Calu3 (cell line): ENCODE data around the gene POMT2. TPM values are rescaled to one million over a fixed set of nuclear protein-coding genes. Genes with fewer than 3 reads are reported as not detected.
"Not testable (repeated sequence)": the region's sequence is repeated elsewhere in the genome, so short reads cannot be mapped to it uniquely, and the experiment has no call there.

Experiments used
- BruUV-seq: library from RNA; stranded (reverse); fragments of 400-500 nt; replicated peaks from 2 replicates; lab custom pipeline; 2021; lab: Mats Ljungman, UMichigan
- CTCF ChIA-PET: fragments of 300-600 bp; sonication (Branson Sonifier 250); formaldehyde crosslinking; loops from one replicate; lab custom pipeline; 2022; ENCODE audit warnings: antibody characterized with exemption; lab: Charles Lee
- DNase-seq: peaks from one replicate; pipeline ENCODE4 v3.0.0; 2022
- H3K27ac Mint-ChIP-seq: one replicate; pipeline ENCODE4 v1.8.0; 2022; ENCODE audit warnings: mixed read lengths; ENCODE audit not compliant: unreplicated experiment
- H3K27me3 Mint-ChIP-seq: one replicate; pipeline ENCODE4 v1.8.0; 2022; ENCODE audit warnings: mixed read lengths; ENCODE audit not compliant: unreplicated experiment
- H3K36me3 Mint-ChIP-seq: one replicate; pipeline ENCODE4 v1.8.0; 2022; ENCODE audit warnings: mild to moderate bottlenecking, moderate library complexity, mixed read lengths; ENCODE audit not compliant: insufficient read depth, unreplicated experiment
- H3K4me1 Mint-ChIP-seq: one replicate; pipeline ENCODE4 v1.8.0; 2022; ENCODE audit warnings: mild to moderate bottlenecking, low read depth, mixed read lengths; ENCODE audit not compliant: unreplicated experiment
- H3K4me3 Mint-ChIP-seq: one replicate; pipeline ENCODE4 v1.8.0; 2022; ENCODE audit warnings: mild to moderate bottlenecking, low read depth, moderate library complexity, mixed read lengths; ENCODE audit not compliant: unreplicated experiment
- H3K9me3 Mint-ChIP-seq: one replicate; pipeline ENCODE4 v1.8.0; 2022; ENCODE audit warnings: low read depth, mixed read lengths; ENCODE audit not compliant: unreplicated experiment
- CTCF ChIP-seq: fragments of 200-600 bp; IDR thresholded peaks from one replicate; pipeline ENCODE4 v1.8.0; 2022; ENCODE audit warnings: antibody characterized with exemption; ENCODE audit not compliant: unreplicated experiment
- intact Hi-C: fragments of 100-400 bp; cut with micrococcal nuclease; formaldehyde crosslinking; loops from one replicate; pipeline ENCODE4 v1.10.0; 2022; ENCODE audit not compliant: unreplicated experiment
- total RNA-seq: library from RNA; stranded (reverse); gene quantifications from 2 replicates; pipeline ENCODE4 v1.2.3, GENCODE V29; 2022

Gene POMT2
- total RNA-seq, 1 experiment from 2014 or later = 21.7 TPM

DNA sequence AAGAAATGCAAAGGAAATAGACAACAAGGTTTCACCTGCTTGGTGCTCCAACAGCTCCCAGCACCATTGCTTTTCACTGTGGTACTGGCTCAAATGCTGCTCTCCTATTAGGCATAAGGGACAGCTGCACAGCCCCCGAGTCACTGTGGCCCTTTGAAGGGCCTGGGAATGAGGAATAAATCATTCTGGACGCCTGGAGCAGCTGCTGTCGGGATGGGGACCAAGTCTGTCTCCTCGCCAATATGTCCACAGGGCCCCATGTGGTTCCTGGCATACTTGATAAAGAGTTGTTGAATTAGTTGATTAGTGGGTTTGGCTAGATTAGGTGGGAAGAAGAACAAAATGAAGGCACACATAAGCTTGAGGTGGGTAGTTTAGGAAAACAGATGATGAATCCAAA lies 36.6 kb downstream of the POMT2 start:
- intact Hi-C loops = no loop called here
- DNase-seq = no peak
- Mint-ChIP-seq H3K36me3 (no peaks in the 10 kb centered on the region), H3K4me1 (no peaks in the 10 kb centered on the region), H3K27ac (no peak overlapping the region), H3K9me3 (no peaks in the 10 kb centered on the region), H3K4me3 (no peak overlapping the region), H3K27me3 (no peaks in the 10 kb centered on the region)
- BruUV-seq = no TSS peak
- no peak for TF ChIP-seq CTCF
- CTCF ChIA-PET = no interaction called here

GRCh38 chr14:77281852-77282410 lies 38.8 kb downstream of the POMT2 start:
- Mint-ChIP-seq H3K36me3 (no peaks in the 10 kb centered on the region), H3K4me1 (no peaks in the 10 kb centered on the region), H3K27me3 (no peaks in the 10 kb centered on the region), H3K27ac (no peak overlapping the region), H3K9me3 (no peaks in the 10 kb centered on the region), H3K4me3 (no peak overlapping the region)
- DNase-seq = no peak
- no TSS peak for BruUV-seq
- no peak for TF ChIP-seq CTCF
- CTCF ChIA-PET = no interaction called here
- intact Hi-C loops = no loop called here

- H3K9me3 Mint-ChIP-seq, BruUV-seq, H3K4me3 Mint-ChIP-seq, H3K36me3 Mint-ChIP-seq, H3K4me1 Mint-ChIP-seq, DNase-seq, H3K27me3 Mint-ChIP-seq, H3K27ac Mint-ChIP-seq, intact Hi-C loops: not testable (repeated sequence)
- CTCF ChIA-PET = interaction anchor here (0.6 kb wide), 1 partner anchor 836 kb away, joined by 5 read pairs; no protein-coding TSS in a partner anchor
Measured at GRCh38 chr14:77280921-77281320, 39.8 kb downstream of the POMT2 start.

GRCh38 chr14:77279719-77280118 lies 41.0 kb downstream of the POMT2 start:
- TF ChIP-seq CTCF = no peak
- no peaks in the 10 kb centered on the region for H3K9me3 Mint-ChIP-seq
- intact Hi-C loops = no loop called here
- H3K4me3 Mint-ChIP-seq = no peak overlapping the region
- no peak overlapping the region for H3K27ac Mint-ChIP-seq
- no peak for DNase-seq
- H3K4me1 Mint-ChIP-seq = no peaks in the 10 kb centered on the region
- CTCF ChIA-PET = no interaction called here
- no peaks in the 10 kb centered on the region for H3K36me3 Mint-ChIP-seq
- no TSS peak for BruUV-seq
- H3K27me3 Mint-ChIP-seq = no peaks in the 10 kb centered on the region

DNA sequence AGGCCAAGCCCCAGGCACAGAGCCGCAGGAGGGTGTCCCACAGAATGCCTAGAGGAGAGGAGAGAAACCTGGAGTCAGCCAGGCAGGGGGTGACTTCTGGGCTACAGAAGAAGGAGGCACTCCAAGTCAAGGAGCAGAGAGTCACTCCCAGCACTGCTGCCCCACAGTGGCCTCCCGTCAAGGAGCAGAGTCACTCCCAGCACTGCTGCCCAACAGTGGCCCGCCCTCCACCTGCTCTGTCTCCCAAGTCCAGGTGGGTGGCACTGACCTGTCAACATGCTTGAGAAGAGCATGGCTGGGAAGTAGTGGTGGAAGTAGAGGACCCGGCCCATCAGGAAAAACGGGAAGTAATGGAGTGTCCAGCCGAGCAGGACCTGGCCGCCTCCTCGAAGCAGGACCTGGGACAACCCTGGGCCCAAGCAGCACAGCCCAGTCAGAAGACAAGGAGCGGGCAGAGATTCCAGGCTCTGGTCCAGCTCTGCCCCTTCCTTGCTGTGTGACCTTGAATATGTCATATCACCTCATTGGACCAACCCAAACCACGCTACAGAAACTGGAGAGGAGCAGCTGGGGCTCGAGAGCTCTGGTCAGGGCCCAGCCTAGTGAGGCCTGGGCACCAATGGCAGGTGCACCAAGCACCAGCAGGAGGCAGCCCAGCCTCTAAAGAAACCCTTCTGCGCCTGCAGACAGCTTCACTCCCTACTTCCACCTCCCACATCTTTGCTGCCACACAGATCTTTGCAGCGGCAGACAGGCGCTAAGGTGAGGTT lies 42.0 kb downstream of the POMT2 start:
- Mint-ChIP-seq H3K27me3 (no peaks in the 10 kb centered on the region), H3K9me3 (no peaks in the 10 kb centered on the region), H3K4me3 (no peak overlapping the region), H3K4me1 (no peaks in the 10 kb centered on the region), H3K36me3 (no peaks in the 10 kb centered on the region), H3K27ac (no peak overlapping the region)
- intact Hi-C loops = no loop called here
- no peak for TF ChIP-seq CTCF
- no peak for DNase-seq
- BruUV-seq = no TSS peak
- CTCF ChIA-PET = no interaction called here
